Esophagus muscularis mucosa (tissue), 4 donors: ENCODE data around the gene MINDY1.

Experiments
- CTCF ChIP-seq, 3 experiments: fragments of 200-600 bp in 2 of 3; fragments of 450-650 bp in 1 of 3; sonication (generic) in 2 of 3; IDR thresholded peaks; one replicate each; pipeline ENCODE4 v1.5.1; 2017 to 2019; ENCODE audit warnings: antibody characterized with exemption in 3 of 3, mild to moderate bottlenecking in 2 of 3, moderate library complexity in 1 of 3
- EP300 ChIP-seq: sonication (generic); formaldehyde crosslinking; IDR thresholded peaks from one replicate; pipeline ENCODE4 v1.6.1; 2017; ENCODE audit warnings: antibody characterized with exemption
- POLR2A ChIP-seq: fragments of 450-650 bp; IDR thresholded peaks from one replicate; pipeline ENCODE4 v1.6.1; 2017; ENCODE audit warnings: antibody characterized with exemption, moderate library complexity, mild to moderate bottlenecking, low read depth
- POLR2AphosphoS5 ChIP-seq, 2 donors: sonication (generic); formaldehyde crosslinking; IDR thresholded peaks; one replicate each; pipeline ENCODE4 v1.6.1; 2017; ENCODE audit warnings: antibody characterized with exemption in 2 of 2

GRCh38 chr1:151026460-151026859 lies 19.8 kb upstream of the MINDY1 start:
- TF ChIP-seq CTCF (IDR thresholded peaks at IDR 0.05): no peak
- TF ChIP-seq EP300: no peak
- TF ChIP-seq POLR2AphosphoS5 (IDR thresholded peaks at IDR 0.05): no peak
- TF ChIP-seq POLR2A: no peak
